DOHH2 (cell line): ENCODE results near the gene PSMA2.

Experiments
- CTCF ChIP-seq: fragments of 200-600 bp; sonication (generic); IDR thresholded peaks from one replicate; pipeline ENCODE4 v1.5.1; 2014; ENCODE audit warnings: antibody characterized with exemption, mild to moderate bottlenecking, low read depth, low read length; ENCODE audit not compliant: poor library complexity, severe bottlenecking
- EZH2phosphoT487 ChIP-seq: fragments of 200-600 bp; sonication (generic); IDR thresholded peaks from 2 replicates; pipeline ENCODE4 v1.6.1; 2017; ENCODE audit warnings: borderline replicate concordance, mild to moderate bottlenecking, antibody characterized with exemption, low read length, moderate library complexity, mixed read lengths

- no peak for TF ChIP-seq CTCF
- TF ChIP-seq EZH2phosphoT487 = no peak
These were observed 62.6 kb downstream of the PSMA2 start for GRCh38 chr7:42869131-42870020.
